GM18505 (cell line): ENCODE results near the gene NPW.

ENCODE experiments used
- ATAC-seq: cut with Tn5 transposase; IDR thresholded peaks from one replicate; pipeline ENCODE4 v1.9.1; 2021; ENCODE audit not compliant: unreplicated experiment
- POLR2A ChIP-seq: IDR thresholded peaks from 4 replicates; pipeline ENCODE4 v1.6.1; 2011; ENCODE audit warnings: borderline replicate concordance; ENCODE audit not compliant: insufficient read depth, insufficient read length; ENCODE audit errors: extremely low read depth

The NPW gene

GRCh38 chr16:1990351-1991134 lies 29.0 kb upstream of the NPW start:
- TF ChIP-seq POLR2A: peak; percentile 20
- ATAC-seq: peak; percentile 4

- peak; percentile 54 for TF ChIP-seq POLR2A
- peak; percentile 35 for ATAC-seq
Observed at GRCh38 chr16:1991135-1991551, 28.4 kb upstream of the NPW start.

GRCh38 chr16:1991588-1991947 lies 28.0 kb upstream of the NPW start:
- no peak for TF ChIP-seq POLR2A
- ATAC-seq: no peak

- ATAC-seq: peak; percentile 47
- TF ChIP-seq POLR2A: peak; percentile 67
Observed at GRCh38 chr16:1991948-1992703, 27.5 kb upstream of the NPW start.

GRCh38 chr16:1992704-1993317 lies 26.8 kb upstream of the NPW start:
- no peak for ATAC-seq
- no peak for TF ChIP-seq POLR2A

- no peak for TF ChIP-seq POLR2A
- no peak for ATAC-seq
Observed at GRCh38 chr16:1993731-1994131, 25.9 kb upstream of the NPW start.

GRCh38 chr16:1997494-1998359 lies 21.9 kb upstream of the NPW start:
- no peak for ATAC-seq
- no peak for TF ChIP-seq POLR2A

GRCh38 chr16:1998360-1998835 lies 21.2 kb upstream of the NPW start:
- ATAC-seq: no peak
- no peak for TF ChIP-seq POLR2A

- no peak for TF ChIP-seq POLR2A
- no peak for ATAC-seq
Observed at GRCh38 chr16:1998852-1999801, 20.5 kb upstream of the NPW start.

GRCh38 chr16:1999866-2000514 lies 19.6 kb upstream of the NPW start:
- TF ChIP-seq POLR2A: no peak
- ATAC-seq: no peak

- ATAC-seq: no peak
- no peak for TF ChIP-seq POLR2A
Observed at GRCh38 chr16:2001035-2001434, 18.6 kb upstream of the NPW start.
